GM10248 (cell line): Measurements from ENCODE around the gene SLC46A1.

ENCODE experiments used
- CTCF ChIA-PET: fragments of 300-600 bp; sonication (Branson Sonifier 250); formaldehyde crosslinking; extraction: SDS; loops from one replicate; lab custom pipeline; 2021; ENCODE audit warnings: antibody characterized with exemption; lab: Yijun Ruan, JAX
- POLR2A ChIA-PET: fragments of 350-650 bp; sonication (Branson Sonifier 250); formaldehyde crosslinking; extraction: SDS; loops from one replicate; lab custom pipeline; 2020; ENCODE audit warnings: antibody characterized with exemption; lab: Yijun Ruan, JAX
- DNase-seq: peaks from one replicate; pipeline ENCODE4 v3.0.0; 2012; ENCODE audit errors: extremely low spot score
- TF ChIP-seq, protein P1 (sequence below): IDR thresholded peaks from 2 replicates; pipeline ENCODE4 v1.5.1; 2012; ENCODE audit warnings: mild to moderate bottlenecking, low read depth; ENCODE audit errors: extremely low read depth, missing control alignments, control extremely low read depth

Gene SLC46A1

DNA sequence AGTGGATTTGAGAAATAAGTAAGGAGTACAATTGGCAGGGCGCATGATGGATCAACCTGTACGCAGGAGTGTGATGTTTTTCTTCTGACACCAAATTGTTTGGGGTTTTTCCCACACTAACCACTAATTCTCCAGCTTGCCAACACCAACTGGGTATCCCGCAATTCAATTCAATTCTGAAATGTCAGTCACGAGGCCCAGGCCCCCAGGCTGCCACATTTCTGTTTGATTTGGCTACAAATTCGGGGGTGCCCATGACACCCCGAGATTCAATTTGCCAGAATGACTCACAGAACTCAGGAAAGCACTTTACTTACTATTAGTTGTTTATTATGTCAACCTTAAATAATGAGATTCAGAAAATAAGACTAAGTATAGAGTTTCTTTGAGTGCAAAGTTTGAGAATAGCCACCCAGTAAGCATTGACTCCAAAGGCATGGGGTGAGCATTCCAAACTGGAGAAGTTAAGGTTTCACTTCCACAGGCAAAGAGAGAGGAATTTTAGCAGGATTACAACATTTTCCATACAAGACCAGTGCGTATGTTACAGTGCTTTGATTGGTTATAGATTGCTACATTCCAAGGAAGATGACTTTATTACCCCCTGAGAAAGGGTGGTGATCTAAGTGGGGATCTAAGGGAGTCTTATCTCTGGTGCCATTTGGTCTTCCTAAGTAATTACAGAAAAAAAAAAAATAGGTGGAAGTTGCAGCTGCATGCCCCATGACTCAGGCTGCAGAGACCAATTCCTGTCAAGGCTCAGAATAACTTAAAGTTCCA lies 11.5 kb downstream of the SLC46A1 start:
- no peak for DNase-seq
- ChIA-PET POLR2A (no interaction called here), CTCF (interaction anchor here (1.7 kb wide), 1 partner anchor 22 kb away, joined by 5 read pairs; no protein-coding TSS in a partner anchor)
- TF ChIP-seq, protein P1, sequence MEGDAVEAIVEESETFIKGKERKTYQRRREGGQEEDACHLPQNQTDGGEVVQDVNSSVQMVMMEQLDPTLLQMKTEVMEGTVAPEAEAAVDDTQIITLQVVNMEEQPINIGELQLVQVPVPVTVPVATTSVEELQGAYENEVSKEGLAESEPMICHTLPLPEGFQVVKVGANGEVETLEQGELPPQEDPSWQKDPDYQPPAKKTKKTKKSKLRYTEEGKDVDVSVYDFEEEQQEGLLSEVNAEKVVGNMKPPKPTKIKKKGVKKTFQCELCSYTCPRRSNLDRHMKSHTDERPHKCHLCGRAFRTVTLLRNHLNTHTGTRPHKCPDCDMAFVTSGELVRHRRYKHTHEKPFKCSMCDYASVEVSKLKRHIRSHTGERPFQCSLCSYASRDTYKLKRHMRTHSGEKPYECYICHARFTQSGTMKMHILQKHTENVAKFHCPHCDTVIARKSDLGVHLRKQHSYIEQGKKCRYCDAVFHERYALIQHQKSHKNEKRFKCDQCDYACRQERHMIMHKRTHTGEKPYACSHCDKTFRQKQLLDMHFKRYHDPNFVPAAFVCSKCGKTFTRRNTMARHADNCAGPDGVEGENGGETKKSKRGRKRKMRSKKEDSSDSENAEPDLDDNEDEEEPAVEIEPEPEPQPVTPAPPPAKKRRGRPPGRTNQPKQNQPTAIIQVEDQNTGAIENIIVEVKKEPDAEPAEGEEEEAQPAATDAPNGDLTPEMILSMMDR = no peak

DNA sequence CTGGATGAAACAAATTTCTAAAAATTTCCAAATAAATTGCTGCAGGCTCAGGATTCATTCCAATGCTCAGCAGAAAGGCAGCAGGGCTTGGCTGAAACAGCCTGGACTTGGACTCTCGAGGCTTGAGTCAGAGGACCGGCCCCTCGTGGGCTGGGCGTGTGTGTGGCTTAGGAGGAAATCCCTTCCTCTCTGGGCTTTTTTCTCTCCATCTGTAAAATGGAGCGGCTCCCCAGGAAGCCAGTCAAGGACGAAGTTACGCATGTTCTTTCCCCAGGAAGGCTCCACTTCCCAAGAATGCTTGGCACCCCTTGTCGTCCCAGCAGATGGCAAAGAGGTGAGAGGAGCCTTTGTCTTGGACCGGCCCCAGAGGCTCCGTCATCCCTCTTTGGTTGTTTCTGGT lies 13.5 kb downstream of the SLC46A1 start:
- POLR2A ChIA-PET = no interaction called here
- TF ChIP-seq, protein P1 = no peak
- CTCF ChIA-PET = interaction anchor here (1.0 kb wide), 1 partner anchor 13 kb away, joined by 4 read pairs; no protein-coding TSS in a partner anchor
- no peak for DNase-seq

DNA sequence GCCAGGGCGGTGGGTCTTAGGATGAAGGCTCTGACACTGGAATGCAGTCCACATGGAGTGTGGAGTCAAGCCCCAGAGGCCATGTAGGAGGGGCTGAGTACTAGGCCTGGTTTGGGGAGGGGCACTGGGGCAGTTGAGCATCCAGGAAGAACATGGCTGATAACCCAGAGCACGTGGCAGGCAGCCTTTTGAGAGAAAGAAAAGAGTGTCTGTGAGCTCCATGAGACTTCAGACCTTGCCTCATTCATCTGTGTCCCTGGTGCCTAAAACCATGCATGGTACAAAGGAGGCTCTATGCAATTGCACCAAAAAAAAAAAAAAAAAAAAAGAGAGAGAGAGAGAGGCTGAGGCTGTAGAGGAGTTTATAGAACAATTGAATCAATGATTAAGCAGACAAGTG lies 14.6 kb downstream of the SLC46A1 start:
- POLR2A ChIA-PET = no interaction called here
- no peak for DNase-seq
- TF ChIP-seq, protein P1 = no peak
- CTCF ChIA-PET = interaction anchor here (1.0 to 1.3 kb wide), 3 partner anchors 12 to 25 kb away, joined by 3 to 5 read pairs (median 4); no protein-coding TSS in a partner anchor

DNA sequence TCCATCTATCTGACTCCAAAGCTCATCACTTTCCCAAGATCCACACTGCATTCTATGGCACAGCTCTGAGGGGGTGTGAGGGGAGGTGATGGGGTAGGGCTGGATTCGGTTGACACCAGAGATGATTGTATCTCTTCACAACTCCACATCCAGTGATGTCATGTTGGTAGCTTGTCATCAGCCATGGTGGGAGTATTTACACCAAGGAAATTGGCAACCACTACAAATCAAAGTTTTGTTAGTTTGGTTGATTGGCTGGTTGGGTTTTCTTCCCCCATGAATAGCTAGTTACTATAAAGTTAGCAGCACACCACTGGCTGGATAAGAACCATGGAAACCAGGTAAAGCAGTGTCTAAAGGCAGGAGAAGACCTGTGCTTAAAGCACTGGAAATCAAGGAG lies 15.0 kb downstream of the SLC46A1 start:
- ChIA-PET CTCF (interaction anchor here (1.3 kb wide), 2 partner anchors 19 to 25 kb away, joined by 3 to 5 read pairs; no protein-coding TSS in a partner anchor), POLR2A (no interaction called here)
- TF ChIP-seq, protein P1 = no peak
- no peak for DNase-seq

DNA sequence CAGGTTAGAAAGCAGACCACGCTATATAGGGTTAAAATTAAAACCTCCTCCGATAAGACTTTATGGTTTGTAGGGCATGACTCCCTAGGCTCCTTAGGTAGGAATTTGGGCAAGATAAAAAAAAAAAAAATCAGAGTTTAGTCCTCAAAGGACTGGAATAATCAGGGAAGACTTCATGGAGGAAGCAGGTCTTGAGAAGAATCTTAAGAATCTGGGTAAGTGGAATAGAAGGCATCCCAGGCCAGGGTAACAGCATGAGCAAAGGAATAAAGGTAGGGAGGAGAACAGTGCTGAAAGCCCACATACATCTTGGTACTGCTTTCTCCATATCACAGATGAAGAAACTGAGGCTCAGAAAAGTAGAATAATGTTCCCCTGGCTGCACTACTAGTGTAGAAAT lies 15.4 kb downstream of the SLC46A1 start:
- CTCF ChIA-PET = no interaction called here
- POLR2A ChIA-PET = no interaction called here
- no peak for DNase-seq
- TF ChIP-seq, protein P1 = no peak

DNA sequence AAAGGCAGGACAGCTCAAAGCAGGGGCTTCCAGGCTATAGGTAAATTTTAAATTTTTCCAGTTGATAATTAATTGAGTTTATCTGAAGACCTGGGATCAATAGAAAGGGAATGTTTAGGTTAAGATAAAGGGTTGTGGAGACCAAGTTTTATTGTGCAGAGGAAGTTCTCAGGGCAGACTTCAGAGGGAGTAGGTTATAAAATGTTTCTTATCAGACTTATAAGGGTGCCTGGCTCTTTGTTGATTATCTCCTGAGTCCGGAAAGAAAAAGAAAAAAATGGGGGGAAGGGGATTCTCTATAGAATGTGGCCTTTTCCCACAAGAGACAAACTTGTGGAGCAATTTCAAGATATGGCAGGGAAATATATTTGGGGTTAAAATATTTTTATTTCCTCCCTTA lies 15.9 kb downstream of the SLC46A1 start:
- no peak for DNase-seq
- POLR2A ChIA-PET = no interaction called here
- CTCF ChIA-PET = no interaction called here
- TF ChIP-seq, protein P1 = no peak
